HG03342 (cell line): Measurements from ENCODE around the gene CBX8.

ENCODE experiments used
- ATAC-seq: cut with Tn5 transposase; IDR thresholded peaks from one replicate; pipeline ENCODE4 v1.9.1; 2021; ENCODE audit warnings: mild to moderate bottlenecking, moderate library complexity; ENCODE audit not compliant: unreplicated experiment

The CBX8 gene

DNA sequence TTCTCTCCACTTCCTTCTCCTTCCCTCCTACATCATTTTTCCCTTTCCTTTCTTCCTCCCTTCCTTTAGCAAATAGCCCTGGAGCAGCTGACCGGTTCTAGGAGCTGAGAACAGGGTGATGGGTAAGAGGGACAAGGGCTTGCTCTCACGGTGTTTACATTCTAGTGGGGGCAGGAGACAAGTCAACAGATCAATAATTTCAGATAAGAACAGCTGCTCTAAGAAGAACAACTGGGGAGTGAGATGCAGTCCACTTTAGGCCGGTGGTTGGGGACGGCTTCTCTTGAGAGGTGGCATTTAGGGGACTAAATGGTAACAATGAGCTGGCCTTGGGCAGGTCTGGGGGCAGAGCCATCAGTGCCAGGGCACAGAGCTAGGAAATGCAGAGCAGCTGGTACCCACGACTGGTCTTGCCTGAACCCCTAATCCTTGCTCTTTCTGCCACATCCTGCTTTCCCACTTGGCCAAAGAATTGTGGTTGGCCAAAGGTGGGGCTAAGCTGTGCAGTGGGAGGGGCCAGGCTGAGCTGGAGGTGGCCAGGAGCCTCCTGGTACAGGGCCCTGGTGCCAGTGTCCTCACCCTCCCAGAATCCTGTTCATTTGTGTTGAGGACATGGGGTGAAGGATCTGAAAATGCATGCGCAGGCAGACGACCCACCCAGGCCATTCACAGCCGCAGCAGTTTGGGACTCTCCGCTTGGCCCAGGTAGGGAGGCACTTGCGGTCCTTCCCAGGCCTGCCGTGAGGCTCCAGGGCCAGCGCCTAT lies 24.6 kb upstream of the CBX8 start:
- no peak for ATAC-seq

DNA sequence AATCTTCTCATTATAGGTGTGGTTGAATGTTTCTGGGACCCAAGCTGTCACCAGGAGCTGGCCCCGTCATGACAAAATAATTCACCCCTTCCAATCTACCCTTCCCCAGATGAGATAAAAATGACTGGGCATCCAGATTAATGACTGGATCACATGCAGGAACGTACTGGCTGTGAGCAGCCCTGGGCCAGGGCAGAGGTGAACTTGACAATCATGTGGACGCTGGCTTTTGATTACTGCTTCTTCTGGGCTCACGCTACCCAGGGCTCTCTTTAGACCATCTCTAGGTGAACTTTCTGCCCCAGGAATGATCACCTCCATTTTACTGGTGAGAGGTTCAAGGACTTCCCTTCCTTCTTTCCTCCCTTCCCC lies 24.1 kb upstream of the CBX8 start:
- no peak for ATAC-seq

DNA sequence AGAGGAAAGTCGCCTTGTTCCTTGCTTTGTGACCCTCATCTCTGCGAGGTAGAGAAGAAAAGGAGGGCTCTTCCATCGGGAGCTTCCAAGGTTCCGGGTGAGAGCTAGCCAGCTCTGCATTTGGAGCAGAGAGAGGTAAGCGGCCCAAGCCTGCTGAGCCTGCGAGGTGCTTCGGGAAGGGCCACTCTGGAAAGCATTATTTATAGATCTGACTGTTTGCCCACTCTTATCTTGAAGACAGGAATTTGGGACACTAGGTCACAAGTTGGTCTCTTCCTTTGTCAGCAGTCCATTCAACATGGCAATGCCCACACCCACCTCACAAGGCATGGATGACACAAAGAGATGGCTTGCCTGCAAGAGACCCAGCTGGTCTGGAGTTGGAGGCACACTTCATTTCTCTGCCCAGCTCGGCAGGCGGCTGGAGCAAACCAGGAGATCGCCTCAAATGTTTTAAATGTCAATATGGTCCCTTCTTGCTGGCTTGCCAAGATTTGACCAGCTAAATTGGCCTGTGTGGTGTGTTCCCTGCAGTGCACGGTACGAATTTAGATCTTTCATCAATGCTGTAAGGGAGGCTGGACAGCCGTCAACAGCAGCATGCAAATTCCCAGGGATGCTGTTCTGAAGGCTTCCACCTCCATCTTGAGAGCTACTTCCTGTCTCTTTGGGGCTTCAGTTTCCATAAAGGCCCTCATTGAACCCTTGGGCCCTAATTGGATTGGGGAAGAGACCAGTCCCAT lies 22.8 kb upstream of the CBX8 start:
- ATAC-seq, result no peak

DNA sequence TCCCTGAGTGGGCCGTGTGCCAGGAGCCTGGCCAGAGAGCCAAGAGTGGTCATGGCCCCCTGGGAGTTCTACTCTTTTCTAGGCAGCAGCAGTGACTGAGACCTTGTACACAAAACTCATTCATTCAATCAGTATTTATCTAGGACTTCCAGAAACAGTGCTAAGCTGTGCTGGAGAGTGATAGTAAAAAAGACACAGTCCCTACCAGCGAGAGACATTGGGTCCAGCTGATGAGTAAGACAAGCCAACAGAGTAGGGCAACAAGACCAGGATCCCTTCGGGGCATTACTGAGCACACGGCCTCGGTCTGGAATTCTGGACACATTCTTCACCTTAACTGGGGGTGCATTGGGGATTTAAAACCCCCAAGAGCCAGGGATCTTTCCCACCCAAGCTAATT lies 22.2 kb upstream of the CBX8 start:
- ATAC-seq, result no peak

DNA sequence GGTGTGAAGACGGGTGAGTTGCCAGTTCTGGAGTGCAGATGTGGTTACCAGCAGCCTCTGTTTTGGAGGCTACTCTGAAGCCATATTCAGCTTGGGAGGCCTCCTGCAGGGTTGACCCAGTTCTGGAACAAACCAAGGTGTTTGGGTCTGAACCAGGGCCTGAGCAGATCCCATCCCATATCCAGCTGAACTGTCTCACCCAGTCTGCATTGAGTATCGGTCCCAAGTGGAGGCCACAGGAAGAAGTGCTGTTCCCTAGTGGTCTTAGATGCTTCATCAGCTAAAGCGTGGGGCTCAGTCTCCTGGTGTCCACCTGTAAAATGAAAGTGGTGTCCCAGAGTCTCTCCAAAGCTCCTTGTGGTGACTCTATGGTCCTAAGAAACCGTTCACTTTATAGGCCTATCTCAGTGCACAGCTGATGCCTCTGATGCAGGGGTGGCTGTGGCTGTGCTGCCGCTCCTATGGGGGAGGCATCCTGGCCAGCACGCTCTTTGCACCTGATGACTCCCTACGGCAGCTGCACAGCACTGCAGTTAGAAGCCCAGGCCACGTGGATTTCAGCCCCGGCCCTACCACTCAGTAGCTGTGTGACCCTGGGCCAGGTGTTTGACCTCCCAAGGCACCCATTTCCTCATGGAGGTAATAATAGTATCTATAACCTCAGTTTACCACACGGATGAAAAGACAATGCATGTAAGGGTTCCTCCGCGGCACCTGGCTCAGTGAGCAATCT lies 21.3 kb upstream of the CBX8 start:
- ATAC-seq, result no peak

DNA sequence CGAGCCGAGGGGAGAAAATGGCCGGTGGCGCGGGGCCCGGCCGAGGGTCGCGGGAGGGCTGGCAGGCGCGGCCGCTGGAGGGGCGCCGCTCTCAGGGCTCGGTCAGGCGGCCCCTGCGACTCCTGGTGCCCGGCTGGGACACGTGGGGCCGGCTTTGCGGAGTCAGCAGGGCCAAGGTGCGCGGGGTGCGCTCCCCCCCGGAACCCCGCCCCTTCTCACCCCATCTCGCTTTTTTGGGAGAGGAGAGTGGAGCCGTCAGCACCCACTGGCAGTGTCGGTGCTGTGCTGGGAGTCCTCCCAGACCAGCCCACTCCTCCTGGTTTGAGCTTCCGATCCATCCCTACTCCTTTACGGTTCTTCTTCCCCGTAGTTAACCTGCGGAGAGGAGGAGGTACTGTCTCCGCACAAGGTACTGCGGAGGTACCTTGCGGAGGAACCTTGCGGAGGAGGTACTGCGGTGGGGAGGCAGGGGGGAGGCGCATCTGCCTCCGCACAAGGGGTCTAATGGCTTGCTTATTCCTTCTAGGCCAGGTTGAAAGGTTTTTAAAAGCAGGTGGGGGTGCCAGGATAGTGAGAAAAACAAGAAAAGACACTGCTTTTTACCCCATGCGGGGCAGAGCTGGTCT lies 19.1 kb upstream of the CBX8 start:
- no peak for ATAC-seq

DNA sequence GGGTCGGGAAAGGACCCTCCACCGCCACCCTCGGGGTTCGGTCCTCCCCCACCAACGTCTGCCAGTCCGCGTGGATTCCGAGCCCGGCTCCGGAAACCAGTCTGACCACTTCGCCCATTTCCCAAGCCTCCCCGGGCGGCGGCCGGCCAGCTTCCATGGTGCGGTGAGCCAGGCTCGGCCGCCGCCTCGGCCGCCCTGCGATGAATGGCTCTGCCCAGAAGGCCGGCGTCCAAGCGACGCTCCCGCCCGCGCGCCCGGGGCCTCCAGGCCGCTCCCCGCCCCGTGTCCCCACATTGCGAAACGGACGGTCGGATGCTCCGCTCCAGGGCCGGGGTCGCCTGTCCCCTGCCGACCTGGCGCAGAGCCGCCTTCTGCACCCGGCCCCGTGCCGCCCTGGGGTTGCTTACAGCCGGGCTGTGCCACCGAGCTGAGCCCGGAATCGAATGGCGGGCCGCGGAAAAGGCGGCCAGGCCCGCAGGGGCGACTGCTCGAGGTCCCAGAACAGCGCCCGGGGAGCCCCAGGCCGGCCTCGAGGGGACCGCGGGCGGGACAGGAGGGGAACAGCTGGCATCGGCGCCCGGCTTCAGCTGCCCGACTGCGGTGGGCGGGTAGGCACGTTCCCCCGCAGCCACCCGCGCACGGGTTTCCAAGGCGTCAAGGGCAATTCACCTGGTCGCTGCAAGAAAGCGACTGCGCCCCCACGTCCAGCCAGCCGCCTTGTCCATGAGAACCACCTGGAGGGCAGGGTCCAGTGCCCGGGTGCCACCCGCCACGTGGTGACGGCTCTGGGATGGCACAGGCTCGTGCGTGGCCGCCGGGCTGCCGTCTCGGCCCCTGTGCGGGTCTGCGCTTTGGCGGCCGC lies 18.3 kb upstream of the CBX8 start:
- ATAC-seq, result no peak

DNA sequence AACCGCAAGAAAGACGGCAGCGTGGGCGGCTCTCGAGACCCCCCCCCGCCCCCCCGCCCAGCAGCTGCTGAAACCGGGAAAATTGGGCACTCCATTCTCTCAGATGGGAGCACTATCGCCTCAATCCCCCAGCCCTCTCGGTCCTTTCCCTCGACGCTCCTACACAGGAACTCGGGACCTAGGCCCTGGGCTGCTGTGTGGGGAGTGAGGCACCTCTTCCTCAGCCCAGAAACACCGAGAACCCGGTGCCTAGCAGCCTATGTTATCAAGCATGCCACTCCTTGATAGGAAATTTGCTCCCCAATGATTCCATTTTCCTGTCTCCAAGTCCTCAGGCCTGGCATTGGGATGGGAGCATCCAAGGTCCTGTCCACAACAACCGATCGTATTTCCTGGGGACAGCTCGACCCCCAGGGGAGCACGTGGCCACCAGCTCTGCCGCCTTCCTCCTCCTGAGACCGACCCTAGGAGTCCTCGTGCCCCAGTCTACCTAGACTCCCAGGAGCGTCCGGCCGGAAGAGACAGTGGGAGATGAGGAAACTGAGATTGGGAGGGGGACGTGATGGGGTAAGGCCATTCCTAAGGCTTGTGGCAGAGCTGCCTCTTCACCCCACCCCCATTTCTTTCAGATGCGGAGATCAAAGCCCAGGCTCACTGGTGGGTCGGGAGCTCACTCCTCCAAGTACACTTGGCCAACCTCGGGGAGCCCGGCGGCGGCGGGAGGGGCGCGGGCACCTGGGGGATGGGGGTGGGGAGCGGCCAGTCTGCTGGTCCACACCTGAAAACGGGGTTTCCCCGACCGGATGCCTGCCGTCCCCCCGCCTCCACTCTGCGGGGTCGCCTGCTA lies 17.5 kb upstream of the CBX8 start:
- no peak for ATAC-seq

DNA sequence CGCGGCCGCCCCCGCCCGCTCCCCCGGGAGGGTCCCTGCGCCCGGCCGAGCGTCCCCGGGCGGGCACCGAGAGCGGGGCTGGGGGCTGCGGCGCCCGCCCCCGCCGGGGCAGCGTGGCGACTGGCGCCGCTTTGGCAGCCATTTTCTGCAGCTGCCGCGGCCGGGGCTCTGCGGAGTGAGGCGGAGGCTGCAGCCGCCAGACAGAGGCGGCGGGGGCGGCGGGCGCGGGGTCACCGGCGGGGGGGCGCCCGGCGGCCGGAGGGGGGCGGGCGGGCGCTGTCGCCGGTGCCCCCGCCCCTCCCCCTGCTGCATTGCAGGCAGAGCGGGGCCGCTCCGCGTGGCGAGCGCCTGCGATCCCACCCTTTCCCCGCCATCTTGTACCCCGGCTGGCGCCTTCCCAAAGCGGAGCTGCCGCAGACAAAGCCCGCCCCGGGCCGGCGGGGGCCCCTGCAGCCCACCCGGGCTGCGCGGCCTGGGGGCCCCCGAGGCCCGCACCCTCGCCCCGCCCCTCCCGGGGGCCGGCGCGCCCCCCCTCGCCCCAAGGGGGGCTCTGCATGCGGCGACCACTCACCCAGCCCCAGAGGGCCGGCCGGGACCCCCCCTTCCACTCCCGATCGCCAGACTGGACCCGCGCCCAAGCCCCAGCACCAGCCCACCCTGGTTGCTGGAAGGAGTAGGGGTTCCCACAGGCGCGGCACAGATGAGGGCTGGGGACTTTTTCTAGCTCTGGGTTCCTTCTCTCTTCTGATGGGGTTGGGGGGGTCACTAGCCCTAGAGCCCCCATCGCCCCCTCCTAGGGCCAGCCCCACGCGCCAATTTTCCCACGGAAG lies 16.6 kb upstream of the CBX8 start:
- no peak for ATAC-seq

DNA sequence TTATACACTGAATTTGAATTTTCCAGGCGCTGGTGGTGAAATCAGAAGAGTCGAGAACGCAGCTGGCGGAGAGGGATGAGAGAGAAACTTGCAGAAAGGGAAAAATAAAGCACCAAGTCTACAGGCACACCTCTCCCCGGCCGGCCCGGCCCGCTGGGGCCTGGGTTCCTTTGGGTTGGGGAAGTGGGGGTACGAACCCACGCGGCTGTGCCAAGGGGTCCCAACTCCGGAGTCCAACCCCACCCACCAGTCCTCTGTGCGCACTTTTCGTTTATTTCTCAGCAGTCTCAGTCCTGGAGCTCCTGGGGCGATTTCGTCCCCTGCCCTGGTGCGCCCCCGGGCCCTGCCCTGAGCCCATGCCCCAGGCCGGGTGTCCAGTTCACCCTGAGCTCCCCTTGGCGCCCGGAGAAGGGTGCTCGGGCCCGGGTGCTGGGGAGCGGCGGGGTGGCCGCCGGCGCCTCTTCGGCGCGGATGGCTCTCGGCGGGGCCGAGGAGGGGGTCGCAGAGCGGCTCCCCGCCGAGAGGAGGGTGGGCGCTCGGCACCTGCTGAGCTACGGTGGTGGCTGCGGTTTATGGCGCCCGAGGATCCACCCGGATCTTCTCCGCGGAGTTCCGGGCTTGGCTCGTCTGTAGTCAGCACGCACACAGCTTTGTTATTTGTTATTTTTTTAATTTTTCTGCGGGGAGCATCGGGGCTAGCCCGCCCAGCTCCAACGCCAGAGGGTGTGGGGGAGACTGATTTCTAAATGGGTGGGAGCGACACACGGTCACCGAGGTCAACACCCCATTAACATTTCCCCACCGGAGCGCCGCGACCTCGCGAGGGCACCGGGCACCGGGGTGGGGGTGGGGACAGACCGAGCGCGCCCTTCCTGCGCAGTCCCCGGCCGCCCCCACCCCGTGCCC lies 15.7 kb upstream of the CBX8 start:
- no peak for ATAC-seq

DNA sequence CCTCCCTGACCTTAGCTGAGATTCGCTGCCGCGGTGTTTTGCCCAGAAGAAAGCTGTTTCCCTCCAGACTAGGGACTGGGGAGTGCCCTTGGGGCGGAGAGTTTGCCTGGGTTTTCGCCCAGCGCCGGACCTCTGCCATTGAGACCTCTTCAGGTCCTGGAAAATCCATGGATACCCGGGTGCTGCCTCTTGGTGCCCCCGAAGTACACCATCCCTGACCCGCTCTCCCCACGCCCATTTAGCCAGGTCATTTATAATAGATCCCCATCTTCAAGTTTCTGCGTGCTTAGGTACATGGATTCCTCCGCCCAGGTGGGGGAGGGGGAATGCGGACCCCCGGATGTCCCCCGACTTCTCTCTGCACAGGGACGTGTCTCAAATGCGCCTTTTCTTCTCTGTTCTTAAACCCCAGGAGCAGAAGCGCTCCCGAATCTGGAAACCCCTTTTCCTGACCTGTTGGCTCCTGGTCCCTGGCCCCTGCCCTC lies 15.0 kb upstream of the CBX8 start:
- ATAC-seq, result no peak

DNA sequence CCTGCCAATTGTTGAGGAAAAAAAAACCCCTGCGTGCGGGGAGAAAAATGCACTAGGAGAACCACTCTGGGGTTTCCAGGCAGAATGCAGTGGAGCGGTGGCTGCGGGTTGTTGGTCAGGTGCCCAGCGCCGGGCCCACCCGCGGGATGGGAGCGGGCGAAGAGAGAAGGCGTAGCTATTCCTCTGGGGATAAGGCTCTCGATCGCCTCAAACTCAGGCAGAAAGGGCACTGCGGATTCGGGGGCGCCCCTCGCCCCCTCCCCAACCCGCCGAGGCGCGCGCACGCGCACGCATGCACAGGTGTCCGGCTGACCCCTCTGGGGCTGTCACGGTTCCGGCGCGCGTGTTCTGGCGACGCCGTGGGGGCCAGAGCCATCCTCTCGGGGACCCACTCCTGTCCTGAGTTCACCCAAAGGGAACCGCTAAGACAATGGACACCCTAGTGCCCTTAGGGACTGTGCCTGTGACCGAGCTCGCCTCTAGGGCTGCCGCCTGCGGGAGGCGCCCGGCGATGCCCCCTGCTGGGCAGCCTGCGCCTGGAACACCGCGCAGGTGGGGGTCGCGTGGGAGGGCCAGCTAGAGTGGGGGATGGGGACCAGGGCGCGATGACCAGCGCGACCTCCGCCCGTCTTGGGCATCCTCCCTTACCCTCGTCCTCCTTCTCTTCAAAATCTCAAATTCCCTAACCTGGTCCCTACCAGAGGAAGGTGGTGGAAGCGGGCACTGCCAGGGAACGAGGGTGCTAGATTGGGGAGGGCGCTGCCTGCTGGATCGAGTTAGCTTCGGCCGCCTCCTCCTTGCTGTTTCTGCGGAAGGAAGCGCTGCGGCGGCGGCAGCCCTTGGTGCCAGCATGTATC lies 14.4 kb upstream of the CBX8 start:
- ATAC-seq, result no peak

DNA sequence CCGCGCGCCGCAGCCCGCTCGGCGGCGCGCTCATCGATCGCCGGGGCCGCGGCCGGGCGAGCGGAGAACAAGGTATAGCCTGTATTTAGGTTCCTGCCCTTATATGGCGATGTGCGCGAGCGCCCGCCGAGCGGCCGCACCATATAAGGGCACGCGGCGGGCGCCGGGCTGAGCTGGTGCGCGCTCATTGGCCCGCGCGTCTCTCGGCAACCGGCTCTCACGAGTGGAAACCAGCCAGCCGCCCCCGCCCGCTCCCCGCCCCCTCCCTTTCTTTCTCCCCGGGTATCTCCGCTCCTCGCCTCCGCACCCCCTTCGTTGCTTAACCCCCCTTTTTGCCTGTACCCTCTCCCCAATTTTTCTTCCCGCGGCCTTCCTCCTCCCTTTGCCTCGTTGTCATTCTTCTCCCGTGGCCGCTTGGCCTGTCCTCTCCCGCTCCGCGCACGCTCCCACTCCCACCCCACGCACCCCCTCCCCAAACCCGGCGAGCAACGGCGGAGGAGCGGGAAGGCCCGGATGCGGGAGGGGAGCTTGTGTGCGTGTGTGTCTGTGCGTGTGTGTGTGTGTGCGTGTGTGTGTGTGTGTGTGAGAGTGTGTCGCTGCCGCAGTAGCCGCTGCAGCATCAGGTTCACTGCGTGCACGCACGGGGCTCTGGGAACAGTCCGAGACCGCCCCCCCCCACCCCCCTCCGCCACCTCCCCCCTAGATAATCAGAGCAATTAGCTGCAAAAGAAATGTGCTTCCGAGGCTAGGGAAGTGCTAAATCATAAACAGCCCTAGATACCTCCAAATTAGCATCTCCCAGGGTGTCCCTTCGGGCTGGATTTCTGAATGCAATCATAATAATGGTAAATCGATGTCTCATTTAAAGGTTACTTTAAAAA lies 13.5 kb upstream of the CBX8 start:
- ATAC-seq, result peak; percentile 69

DNA sequence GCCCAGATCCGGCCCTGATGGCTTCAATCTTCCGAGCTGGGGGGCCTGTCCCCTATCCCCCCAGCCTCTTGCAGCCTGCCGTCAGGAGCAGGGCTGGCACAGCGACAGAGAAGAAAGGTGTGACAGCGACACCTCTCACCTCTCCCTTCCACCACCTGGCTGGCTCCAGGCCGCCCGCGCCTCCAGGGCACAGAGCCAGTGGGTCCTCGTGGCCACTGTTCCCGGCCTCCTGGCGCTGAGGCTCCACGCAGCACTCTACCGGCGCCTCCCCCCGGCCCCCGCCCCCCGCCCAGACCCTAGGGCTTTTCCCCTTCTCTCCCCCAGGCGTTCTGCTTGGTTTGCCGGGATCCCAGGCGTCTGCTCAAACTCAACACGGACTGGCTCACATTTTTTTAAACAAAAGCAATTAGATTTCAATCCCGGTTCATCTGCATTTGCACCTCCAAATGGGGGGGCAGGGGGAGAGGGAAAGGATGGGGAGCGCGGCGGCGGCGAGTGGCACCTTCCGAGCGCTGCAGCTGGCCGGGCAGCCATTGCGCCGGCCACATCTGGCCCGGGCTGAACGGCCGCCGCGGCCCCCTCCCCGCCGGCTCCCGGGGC lies 12.8 kb upstream of the CBX8 start:
- no peak for ATAC-seq
